Smooth muscle cell (in vitro differentiated cells): ENCODE results near the gene AFMID. TPM values are rescaled to one million over a fixed set of nuclear protein-coding genes. Genes with fewer than 3 reads are reported as not detected.
A peak's percentile ranks its signal among the peaks of the same experiment; 100 is the strongest.

Experiments used
- DNase-seq: peaks from one replicate; lab custom pipeline; 2025; ENCODE audit not compliant: unreplicated experiment; lab: John Stamatoyannopoulos, UW
- H2AFZ ChIP-seq: fragments of 200-600 bp; sonication (generic); 2 replicates; pipeline ENCODE4 v1.6.0; 2016; ENCODE audit warnings: antibody characterized with exemption, low read depth, mild to moderate bottlenecking
- H3F3A ChIP-seq: fragments of 200-600 bp; sonication (generic); 2 replicates; pipeline ENCODE4 v1.6.0; 2017; ENCODE audit warnings: antibody characterized with exemption, low read depth
- H3K27ac ChIP-seq: fragments of 200-600 bp; sonication (generic); 2 replicates; pipeline ENCODE4 v1.5.1; 2016; ENCODE audit warnings: low read depth, mild to moderate bottlenecking
- H3K27me3 ChIP-seq: fragments of 200-600 bp; sonication (generic); 2 replicates; pipeline ENCODE4 v1.6.1; 2016; ENCODE audit warnings: low read depth, mild to moderate bottlenecking
- H3K36me3 ChIP-seq: fragments of 200-600 bp; sonication (generic); 2 replicates; pipeline ENCODE4 v1.5.1; 2016; ENCODE audit warnings: low read depth
- H3K4me1 ChIP-seq: fragments of 200-600 bp; sonication (generic); 2 replicates; pipeline ENCODE4 v1.5.1; 2016; ENCODE audit warnings: low read depth
- H3K4me2 ChIP-seq: fragments of 200-600 bp; sonication (generic); 2 replicates; pipeline ENCODE4 v1.6.0; 2016; ENCODE audit warnings: mild to moderate bottlenecking
- H3K4me3 ChIP-seq: fragments of 200-600 bp; sonication (generic); 2 replicates; pipeline ENCODE4 v1.5.1; 2016; ENCODE audit warnings: mild to moderate bottlenecking
- H3K79me2 ChIP-seq: fragments of 200-600 bp; sonication (generic); 2 replicates; pipeline ENCODE4 v1.6.0; 2016; ENCODE audit warnings: low read depth, mild to moderate bottlenecking
- H3K9ac ChIP-seq: fragments of 200-600 bp; sonication (generic); 2 replicates; pipeline ENCODE4 v1.6.0; 2016; ENCODE audit warnings: low read depth
- H3K9me3 ChIP-seq: fragments of 200-600 bp; sonication (generic); replicated peaks from 2 replicates; pipeline ENCODE4 v1.5.1; 2016; ENCODE audit warnings: low read depth
- H4K20me1 ChIP-seq: fragments of 200-600 bp; sonication (generic); 2 replicates; pipeline ENCODE4 v1.6.0; 2016; ENCODE audit warnings: low read depth
- WGBS: methylation state at CpG from one replicate; pipeline ENCODE4 v1.1.7; 2016; ENCODE audit warnings: low lambda C conversion rate; 5-methylcytosine and 5-hydroxymethylcytosine counted together
- polyA plus RNA-seq: library from polyadenylated mRNA; unstranded; fragments of >200 nt; fragmentation: Nextera tagmentation; extraction: Ambion mirVana; gene quantifications from 2 replicates; pipeline ENCODE4 v1.2.1, GENCODE V29; 2016
- total RNA-seq: library from RNA; depleted of rRNA; stranded (reverse); fragments of >200 nt; gene quantifications from 2 replicates; pipeline ENCODE4 v1.2.3, GENCODE V29; 2014
- TF ChIP-seq, protein P1 (sequence below): fragments of 200-600 bp; sonication (generic); IDR thresholded peaks from 2 replicates; pipeline ENCODE4 v1.5.1; 2017; ENCODE audit warnings: borderline replicate concordance, mild to moderate bottlenecking, antibody characterized with exemption; ENCODE audit not compliant: insufficient read depth, poor library complexity, severe bottlenecking

Gene AFMID
- total and polyA plus RNA-seq, 2 experiments from 2014 or later = 10.0 to 64.9 TPM

DNA sequence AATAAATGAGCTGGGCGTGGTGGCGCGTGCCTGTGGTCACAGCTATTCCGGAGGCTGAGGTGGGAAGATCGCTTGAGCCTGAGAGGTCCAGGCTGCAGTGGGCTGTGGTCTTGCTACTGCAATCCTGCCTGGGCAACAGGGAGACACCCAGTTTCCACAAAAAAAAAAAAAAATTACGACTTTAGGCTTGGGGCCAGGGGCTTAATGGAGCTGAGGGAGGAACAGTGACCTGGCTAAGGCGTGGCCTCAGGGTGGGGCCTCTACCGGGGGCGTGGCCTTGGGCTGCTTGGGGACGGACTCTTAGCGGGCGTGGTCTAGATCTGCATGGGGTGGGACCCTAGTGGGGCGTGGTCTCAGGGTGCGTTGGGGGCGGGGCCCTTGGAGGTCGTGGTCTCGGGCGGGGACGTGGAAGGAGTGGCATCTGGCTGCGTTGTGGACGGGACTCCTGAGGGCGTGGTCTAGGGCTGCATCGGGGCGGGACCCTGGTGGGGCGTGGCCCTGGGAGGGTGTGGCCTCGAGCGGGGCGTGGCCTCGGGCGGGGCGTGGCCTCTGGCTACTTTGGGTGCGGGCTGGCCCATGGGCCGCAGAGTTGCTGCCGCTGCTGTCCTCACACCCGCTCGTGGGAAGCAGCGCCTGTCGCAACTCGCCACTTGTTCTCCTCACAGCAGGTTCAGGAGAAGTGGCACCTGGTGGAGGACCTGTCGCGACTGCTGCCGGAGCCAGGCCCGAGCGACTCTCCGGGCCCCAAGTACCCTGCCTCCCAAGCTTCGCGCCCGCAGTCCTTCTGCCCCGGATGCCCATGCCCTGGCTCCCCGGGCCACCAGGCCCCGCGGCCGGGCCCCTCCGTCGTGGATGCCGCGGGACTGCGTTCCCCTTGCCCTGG, 46.8 kb upstream of the AFMID start:
- Histone ChIP-seq H3K27me3 (no peaks in the 10 kb centered on the region), H2AFZ (no peak overlapping the region), H3K4me1 (no peaks in the 10 kb centered on the region), H3K9me3 (no peaks in the 10 kb centered on the region), H3K79me2 (no peaks in the 10 kb centered on the region), H4K20me1 (no peaks in the 10 kb centered on the region), H3K9ac (no peak overlapping the region), H3K36me3 (no peaks in the 10 kb centered on the region), H3K4me3 (no peak overlapping the region), H3K27ac (no peak overlapping the region), H3F3A (no peaks in the 10 kb centered on the region), H3K4me2 (no peak overlapping the region)
- peak; percentile 33 for DNase-seq
- TF ChIP-seq, protein P1, sequence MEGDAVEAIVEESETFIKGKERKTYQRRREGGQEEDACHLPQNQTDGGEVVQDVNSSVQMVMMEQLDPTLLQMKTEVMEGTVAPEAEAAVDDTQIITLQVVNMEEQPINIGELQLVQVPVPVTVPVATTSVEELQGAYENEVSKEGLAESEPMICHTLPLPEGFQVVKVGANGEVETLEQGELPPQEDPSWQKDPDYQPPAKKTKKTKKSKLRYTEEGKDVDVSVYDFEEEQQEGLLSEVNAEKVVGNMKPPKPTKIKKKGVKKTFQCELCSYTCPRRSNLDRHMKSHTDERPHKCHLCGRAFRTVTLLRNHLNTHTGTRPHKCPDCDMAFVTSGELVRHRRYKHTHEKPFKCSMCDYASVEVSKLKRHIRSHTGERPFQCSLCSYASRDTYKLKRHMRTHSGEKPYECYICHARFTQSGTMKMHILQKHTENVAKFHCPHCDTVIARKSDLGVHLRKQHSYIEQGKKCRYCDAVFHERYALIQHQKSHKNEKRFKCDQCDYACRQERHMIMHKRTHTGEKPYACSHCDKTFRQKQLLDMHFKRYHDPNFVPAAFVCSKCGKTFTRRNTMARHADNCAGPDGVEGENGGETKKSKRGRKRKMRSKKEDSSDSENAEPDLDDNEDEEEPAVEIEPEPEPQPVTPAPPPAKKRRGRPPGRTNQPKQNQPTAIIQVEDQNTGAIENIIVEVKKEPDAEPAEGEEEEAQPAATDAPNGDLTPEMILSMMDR = no peak
- WGBS = 40% methylated on average over 38 of the region's 58 CpGs

DNA sequence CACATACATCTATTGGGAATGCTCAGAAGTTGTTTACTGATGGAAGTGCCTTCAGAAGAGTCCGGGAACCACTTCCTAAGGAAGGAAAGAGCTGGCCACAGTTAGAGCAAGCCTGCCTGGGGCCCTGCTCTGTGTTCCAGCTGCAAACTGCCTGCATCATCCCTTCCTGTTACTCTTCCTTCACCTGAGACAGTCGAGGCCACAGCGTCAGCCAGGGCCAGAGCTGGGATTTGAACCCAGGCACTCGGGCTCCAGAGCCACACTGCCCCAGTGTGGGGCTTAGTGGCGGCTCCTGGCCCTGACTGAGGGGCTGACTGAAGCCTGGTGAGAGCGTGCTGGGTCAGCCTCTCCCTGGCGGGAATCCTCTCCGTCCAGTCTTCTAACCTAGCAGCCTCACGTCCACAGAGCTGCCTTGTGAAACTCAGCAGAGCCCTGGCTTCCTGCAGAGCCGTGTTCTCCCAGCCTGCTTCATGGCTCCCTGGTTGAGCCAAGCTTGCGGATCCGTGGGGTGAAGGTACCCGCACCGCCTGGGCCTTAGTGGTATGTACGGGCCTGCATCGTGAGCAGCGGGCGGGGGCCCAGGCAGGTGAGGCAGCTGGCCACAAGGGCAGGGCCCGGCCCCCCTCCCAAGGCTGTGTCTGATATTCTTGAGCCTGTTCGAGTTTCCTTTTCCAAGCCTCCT, 45.6 kb upstream of the AFMID start:
- Histone ChIP-seq H3F3A (no peaks in the 10 kb centered on the region), H3K4me3 (no peak overlapping the region), H3K4me1 (no peaks in the 10 kb centered on the region), H3K9ac (no peak overlapping the region), H3K27me3 (no peaks in the 10 kb centered on the region), H2AFZ (no peak overlapping the region), H3K79me2 (no peaks in the 10 kb centered on the region), H4K20me1 (no peaks in the 10 kb centered on the region), H3K9me3 (no peaks in the 10 kb centered on the region), H3K4me2 (no peak overlapping the region), H3K36me3 (no peaks in the 10 kb centered on the region), H3K27ac (peak overlapping the region; percentile 3)
- no peak for DNase-seq
- TF ChIP-seq, protein P1 = no peak
- WGBS = 77% methylated on average over 20 of the region's 20 CpGs

DNA sequence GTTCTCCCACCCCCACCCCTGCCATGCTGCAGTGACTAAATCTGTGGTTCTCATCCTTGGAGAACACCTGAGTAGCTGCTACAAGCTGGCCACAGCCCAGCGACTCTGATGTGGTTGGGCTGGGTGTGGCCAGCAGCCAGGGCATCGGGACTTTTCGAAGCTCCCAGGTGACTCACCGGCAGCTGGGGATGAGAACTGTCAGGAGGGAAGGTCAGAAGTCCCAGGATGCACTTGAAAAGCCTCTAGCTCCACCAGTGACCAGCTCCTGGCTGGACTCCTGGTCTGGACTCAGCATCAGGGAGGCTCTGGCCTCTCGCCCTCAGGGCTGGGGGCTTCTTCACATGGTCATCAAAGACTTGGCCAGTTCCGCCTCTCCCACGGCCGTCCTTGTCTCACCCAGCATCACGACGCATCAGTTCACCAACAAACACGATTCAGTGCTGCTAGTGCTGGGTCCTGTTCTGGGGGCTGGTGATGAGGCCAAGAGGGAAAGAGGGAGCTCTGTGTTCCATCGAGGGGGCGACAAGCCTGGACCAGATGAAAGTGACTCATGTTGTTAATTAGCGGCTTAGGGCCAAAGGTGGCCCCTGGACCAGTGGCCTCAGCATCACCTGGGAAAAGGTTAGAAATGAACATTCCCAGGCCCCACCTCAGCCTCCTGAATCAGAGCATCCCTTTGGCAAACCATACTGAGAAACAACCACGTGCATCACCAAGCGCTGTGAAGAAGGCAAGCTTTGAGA, 44.9 kb upstream of the AFMID start:
- Histone ChIP-seq H3K27me3 (no peaks in the 10 kb centered on the region), H3K79me2 (no peaks in the 10 kb centered on the region), H3K9ac (no peak overlapping the region), H3F3A (no peaks in the 10 kb centered on the region), H4K20me1 (no peaks in the 10 kb centered on the region), H3K4me2 (no peak overlapping the region), H3K27ac (no peak overlapping the region), H2AFZ (no peak overlapping the region), H3K4me1 (no peaks in the 10 kb centered on the region), H3K36me3 (no peaks in the 10 kb centered on the region), H3K4me3 (no peak overlapping the region), H3K9me3 (no peaks in the 10 kb centered on the region)
- WGBS = 73% methylated on average over 16 of the region's 16 CpGs
- TF ChIP-seq, protein P1 = no peak
- DNase-seq = no peak
